Right lung (tissue), 5 donors: ENCODE data around the gene CFAP20DC. TPM values are rescaled to one million over a fixed set of nuclear protein-coding genes. Genes with fewer than 3 reads are reported as not detected.
"Not testable (repeated sequence)": the region's sequence is repeated elsewhere in the genome, so short reads cannot be mapped to it uniquely, and the experiment has no call there.

ENCODE experiments used
- DNase-seq, 2 donors: peaks; one replicate each; pipeline ENCODE4 v3.0.0-alpha.2; 2013
- polyA plus RNA-seq, 5 donors: library from polyadenylated mRNA; unstranded; fragments of 120-200 nt; gene quantifications; one replicate each; pipeline versions ENCODE4 v1.2.1 to v1.2.3, GENCODE V29; 2013; ENCODE audit warnings: inconsistent platforms in 1 of 5, low replicate concordance in 1 of 5; ENCODE audit not compliant: insufficient read length in 5 of 5, insufficient read depth in 1 of 5

CFAP20DC gene
- polyA plus RNA-seq, 5 donors = 4.0 to 7.0 (median 6.2) TPM

GRCh38 chr3:58746758-58747157 is 303.1 kb downstream of the CFAP20DC start:
- DNase-seq = no peak

GRCh38 chr3:58743296-58743695 is 306.5 kb downstream of the CFAP20DC start:
- no peak for DNase-seq

GRCh38 chr3:58742239-58742638 is 307.6 kb downstream of the CFAP20DC start:
- no peak for DNase-seq

- no peak for DNase-seq
Observed at GRCh38 chr3:58737644-58738043, 312.2 kb downstream of the CFAP20DC start.

- no peak for DNase-seq
Observed at GRCh38 chr3:58731673-58732072, 318.2 kb downstream of the CFAP20DC start.

GRCh38 chr3:58728723-58729122 is 321.1 kb downstream of the CFAP20DC start:
- no peak for DNase-seq

- no peak for DNase-seq
Observed at GRCh38 chr3:58725326-58725853, 324.4 kb downstream of the CFAP20DC start.

GRCh38 chr3:58724336-58724735 is 325.5 kb downstream of the CFAP20DC start:
- peak in 1 of 2 donors; percentile 23 for DNase-seq

- peak in 1 of 2 donors; percentile 32 for DNase-seq
Observed at GRCh38 chr3:58723173-58723572, 326.7 kb downstream of the CFAP20DC start.

- no peak for DNase-seq
Observed at GRCh38 chr3:58722561-58722960, 327.3 kb downstream of the CFAP20DC start.

GRCh38 chr3:58720526-58720925 is 329.3 kb downstream of the CFAP20DC start:
- no peak for DNase-seq

GRCh38 chr3:58719684-58720083 is 330.1 kb downstream of the CFAP20DC start:
- DNase-seq = no peak

- no peak for DNase-seq
Observed at GRCh38 chr3:58713715-58714401, 336.0 kb downstream of the CFAP20DC start.

- DNase-seq = no peak
Observed at GRCh38 chr3:58711871-58712270, 338.0 kb downstream of the CFAP20DC start.

- not testable (repeated sequence) for DNase-seq
Observed at GRCh38 chr3:58708983-58709382, 340.8 kb downstream of the CFAP20DC start.

- DNase-seq = no peak
Observed at GRCh38 chr3:58708116-58708791, 341.6 kb downstream of the CFAP20DC start.

- DNase-seq = no peak
Observed at GRCh38 chr3:58707390-58707930, 342.4 kb downstream of the CFAP20DC start.

GRCh38 chr3:58706395-58707167 is 343.2 kb downstream of the CFAP20DC start:
- no peak for DNase-seq

- no peak for DNase-seq
Observed at GRCh38 chr3:58704745-58705144, 345.1 kb downstream of the CFAP20DC start.

GRCh38 chr3:58704304-58704703 is 345.5 kb downstream of the CFAP20DC start:
- DNase-seq = not testable (repeated sequence)

GRCh38 chr3:58698246-58698645 is 351.6 kb downstream of the CFAP20DC start:
- no peak for DNase-seq

- no peak for DNase-seq
Observed at GRCh38 chr3:58697561-58697960, 352.3 kb downstream of the CFAP20DC start.
